ENCODE measurements around the gene GUCD1. TPM values are rescaled to one million over a fixed set of nuclear protein-coding genes. Genes with fewer than 3 reads are reported as not detected.

The GUCD1 gene
- total RNA-seq, 1 experiment from 2014 or later: 65.8 TPM

GRCh38 chr22:24583221-24584165 is 28.6 kb upstream of the GUCD1 start:
- Histone ChIP-seq H3K4me3 (ENCODE audit: low read length) (no peak overlapping the region), H3K9ac (ENCODE audit: low read length) (no peak overlapping the region), H3K79me2 (ENCODE audit: low read length) (no peaks in the 10 kb centered on the region), H3K9me2 (replicated peaks; ENCODE audit: low read length) (no peaks in the 10 kb centered on the region), H4K20me1 (ENCODE audit: low read length) (0 out of 2 replicates have a peak, but pooled peaks cover 4% of the 10 kb centered on the region), H3F3A (ENCODE audit: low read length, unreplicated experiment) (no peaks in the 10 kb centered on the region), H3K36me3 (ENCODE audit: low read depth, low read length) (no peaks in the 10 kb centered on the region), H3K9me3 (ENCODE audit: low read length) (no peaks in the 10 kb centered on the region), H3K4me1 (ENCODE audit: insufficient read depth, low read length) (peaks cover 8% of the 10 kb centered on the region), H3K27me3 (ENCODE audit: low read length) (no peaks in the 10 kb centered on the region), H3K4me2 (ENCODE audit: low read length) (no peak overlapping the region), H2AFZ (ENCODE audit: low read length) (no peak overlapping the region), H3K27ac (ENCODE audit: low read length) (no peak overlapping the region)
- no peak for ATAC-seq
- no TSS peak for BruUV-seq (replicated peaks)
- TF ChIP-seq EZH2 (IDR thresholded peaks at IDR 0.05; ENCODE audit: low read length, unreplicated experiment) (no peak), CTCF (conservative IDR thresholded peaks at IDR 0.05; ENCODE audit: low read depth, low read length) (no peak), EZH2phosphoT487 (IDR thresholded peaks at IDR 0.05; ENCODE audit: borderline replicate concordance, low read length) (no peak)
- ChIA-PET POLR2A (ENCODE audit: unreplicated experiment) (interaction anchor here (0.6 kb wide), 1 partner anchor 29 kb away, joined by 4 read pairs; the partner anchor contains the start of gene GUCD1), CTCF (interaction anchor here (0.6 kb wide), 1 partner anchor 427 kb away, joined by 3 read pairs; no protein-coding TSS in a partner anchor)
- DNase-seq: no peak
- intact Hi-C loops (cut with micrococcal nuclease): no loop called here

- H2AFZ ChIP-seq (ENCODE audit: low read length): no peak overlapping the region
- ATAC-seq: no peak
- H3K4me1 ChIP-seq (ENCODE audit: insufficient read depth, low read length): peaks cover 11% of the 10 kb centered on the region
- TF ChIP-seq CTCF (conservative IDR thresholded peaks at IDR 0.05; ENCODE audit: low read depth, low read length): no peak
- H3K27me3 ChIP-seq (ENCODE audit: low read length): no peaks in the 10 kb centered on the region
- H3K79me2 ChIP-seq (ENCODE audit: low read length): no peaks in the 10 kb centered on the region
- no peak overlapping the region for H3K27ac ChIP-seq (ENCODE audit: low read length)
- no peaks in the 10 kb centered on the region for H3F3A ChIP-seq (ENCODE audit: low read length, unreplicated experiment)
- DNase-seq: no peak
- no peak overlapping the region for H3K4me2 ChIP-seq (ENCODE audit: low read length)
- ChIA-PET CTCF (no interaction called here), POLR2A (ENCODE audit: unreplicated experiment) (no interaction called here)
- H3K4me3 ChIP-seq (ENCODE audit: low read length): no peak overlapping the region
- H3K36me3 ChIP-seq (ENCODE audit: low read depth, low read length): no peaks in the 10 kb centered on the region
- BruUV-seq (replicated peaks): no TSS peak
- no peaks in the 10 kb centered on the region for H3K9me3 ChIP-seq (ENCODE audit: low read length)
- intact Hi-C loops (cut with micrococcal nuclease): no loop called here
- H3K9me2 ChIP-seq (replicated peaks; ENCODE audit: low read length): no peaks in the 10 kb centered on the region
- 0 out of 2 replicates have a peak, but pooled peaks cover 4% of the 10 kb centered on the region for H4K20me1 ChIP-seq (ENCODE audit: low read length)
- no peak overlapping the region for H3K9ac ChIP-seq (ENCODE audit: low read length)
Measured at GRCh38 chr22:24582056-24582814, 27.3 kb upstream of the GUCD1 start.

Measured in PC-3 (cell line).